ENCODE measurements around the gene PTS. TPM values are rescaled to one million over a fixed set of nuclear protein-coding genes. Genes with fewer than 3 reads are reported as not detected.

PTS gene
- total and polyA plus RNA-seq, 9 of the 15 experiments (the other 6 are each of a cell fraction or from before 2014, with no cell fraction given) = 27.1 to 72.7 (median 41.1) TPM

GRCh38 chr11:112277941-112278340 is 51.7 kb downstream of the PTS start:
- Histone ChIP-seq H3K9ac (ENCODE audit: insufficient read depth in 1 of 2, low read depth in 2 of 2, low read length in 2 of 2) (no peak overlapping the region), H3K27ac (ENCODE audit: extremely low read depth, low read depth, low read length) (no peak overlapping the region), H3K27me3 (ENCODE audit: control insufficient read depth in 2 of 2, insufficient read depth in 2 of 2, low read length in 2 of 2) (no peaks in the 10 kb centered on the region), H3K9me3 (replicated peaks; ENCODE audit: control insufficient read depth, insufficient read depth, low read depth, low read length) (no peaks in the 10 kb centered on the region), H4K20me1 (replicated peaks; ENCODE audit: control insufficient read depth, insufficient read depth, low read length) (no peaks in the 10 kb centered on the region; the same call in none of the 2 replicates), H3K4me1 (replicated peaks in 1 of 2; ENCODE audit: control insufficient read depth in 2 of 2, insufficient read depth in 2 of 2, low read length in 2 of 2) (peaks cover 14 to 19% of the 10 kb centered on the region in 2 experiments), H3K36me3 (ENCODE audit: control insufficient read depth, insufficient read depth, low read length) (no peaks in the 10 kb centered on the region), H2AFZ (ENCODE audit: low read depth, low read length) (no peak overlapping the region), H3K4me2 (ENCODE audit: insufficient read depth, low read length) (no peak overlapping the region), H3K79me2 (ENCODE audit: control insufficient read depth, insufficient read depth, low read length) (no peaks in the 10 kb centered on the region), H3K9me1 (ENCODE audit: control insufficient read depth, insufficient read depth, low read length) (no peaks in the 10 kb centered on the region), H3K4me3 (no peak overlapping the region)
- ChIA-PET POLR2A (no interaction called here), CTCF (ENCODE audit: low intra/inter-chr PET ratio) (interaction anchor here (0.9 to 5.5 kb wide), 2 partner anchors 52 to 58 kb away, joined by 3 to 95 read pairs; partner anchors contain the start of gene PTS)
- FAIRE-seq = no peak
- no peak for ATAC-seq
- no TSS peak for BruUV-seq (replicated peaks)
- intact Hi-C loops (cut with micrococcal nuclease) (no loop called here), in situ Hi-C loops (cut with MboI) (no loop called here)
- no peak for DNase-seq (ENCODE audit: extremely low read depth in 1 of 4, low spot score in 3 of 4)
- TF ChIP-seq TEAD4 (IDR thresholded peaks at IDR 0.05; ENCODE audit: low read length) = no peak
- TF ChIP-seq TEAD4 (CRISPR knock-in tag; IDR thresholded peaks at IDR 0.05; ENCODE audit: borderline replicate concordance) = no peak
- TF ChIP-seq DACH1 (IDR thresholded peaks at IDR 0.05; ENCODE audit: partially characterized antibody) = no peak
- TF ChIP-seq MCM5 (IDR thresholded peaks at IDR 0.05; ENCODE audit: low read depth) = no peak
- TF ChIP-seq SAFB2 (IDR thresholded peaks at IDR 0.05; ENCODE audit: borderline replicate concordance, low read depth, low read length, severe bottlenecking) = no peak
- TF ChIP-seq E2F6 (IDR thresholded peaks at IDR 0.05; ENCODE audit: borderline replicate concordance in 1 of 2, extremely low read depth in 1 of 2, insufficient read depth in 1 of 2, insufficient read length in 1 of 2, low read depth in 1 of 2, low read length in 1 of 2, poor library complexity in 1 of 2, severe bottlenecking in 1 of 2) = no peak
- no peak for TF ChIP-seq MYBL2 (IDR thresholded peaks at IDR 0.05; ENCODE audit: low read depth)
- no peak for TF ChIP-seq MYBL2 (CRISPR knock-in tag; IDR thresholded peaks at IDR 0.05; ENCODE audit: borderline replicate concordance)
- TF ChIP-seq CTBP1 (IDR thresholded peaks at IDR 0.05; ENCODE audit: borderline replicate concordance) = no peak
- TF ChIP-seq U2AF1 (optimal IDR thresholded peaks at IDR 0.05; ENCODE audit: low read depth, low read length) = no peak
- TF ChIP-seq DLX4 (CRISPR knock-in tag; IDR thresholded peaks at IDR 0.05) = no peak
- TF ChIP-seq ZNF778 (CRISPR knock-in tag; IDR thresholded peaks at IDR 0.05) = no peak
- TF ChIP-seq MTA3 (IDR thresholded peaks at IDR 0.05; ENCODE audit: borderline replicate concordance) = no peak
- no peak for TF ChIP-seq GTF2F1 (IDR thresholded peaks at IDR 0.05; ENCODE audit: low read depth, low read length)
- TF ChIP-seq KAT7 (CRISPR knock-in tag; IDR thresholded peaks at IDR 0.05; ENCODE audit: borderline replicate concordance) = no peak
- no peak for TF ChIP-seq NR2C1 (IDR thresholded peaks at IDR 0.05)
- no peak for TF ChIP-seq NR2C1 (tag; IDR thresholded peaks at IDR 0.05)
- no peak for TF ChIP-seq ZNF699 (CRISPR knock-in tag; IDR thresholded peaks at IDR 0.05; ENCODE audit: insufficient replicate concordance)
- TF ChIP-seq, protein P1, sequence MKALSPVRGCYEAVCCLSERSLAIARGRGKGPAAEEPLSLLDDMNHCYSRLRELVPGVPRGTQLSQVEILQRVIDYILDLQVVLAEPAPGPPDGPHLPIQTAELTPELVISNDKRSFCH (CRISPR knock-in tag; IDR thresholded peaks at IDR 0.05) = no peak
- TF ChIP-seq, protein P1 (tag; IDR thresholded peaks at IDR 0.05) = no peak

Data from K562 (cell line).